Measurements from ENCODE around the gene COL15A1.

The COL15A1 gene

GRCh38 chr9:99040251-99040900 is 96.7 kb downstream of the COL15A1 start:
- no peak for DNase-seq (ENCODE audit: low read depth in 1 of 2, low spot score in 1 of 2)
- TF ChIP-seq SPI1 (IDR thresholded peaks at IDR 0.05; ENCODE audit: borderline replicate concordance, low read depth) = no peak
- TF ChIP-seq CTCF (IDR thresholded peaks at IDR 0.05; ENCODE audit: insufficient read depth, low read length) = no peak
- no peak for TF ChIP-seq POLR2AphosphoS5 (IDR thresholded peaks at IDR 0.05; ENCODE audit: low read depth)
- TF ChIP-seq GABPA (IDR thresholded peaks at IDR 0.05; ENCODE audit: low read depth) = no peak
- TF ChIP-seq, protein P1, sequence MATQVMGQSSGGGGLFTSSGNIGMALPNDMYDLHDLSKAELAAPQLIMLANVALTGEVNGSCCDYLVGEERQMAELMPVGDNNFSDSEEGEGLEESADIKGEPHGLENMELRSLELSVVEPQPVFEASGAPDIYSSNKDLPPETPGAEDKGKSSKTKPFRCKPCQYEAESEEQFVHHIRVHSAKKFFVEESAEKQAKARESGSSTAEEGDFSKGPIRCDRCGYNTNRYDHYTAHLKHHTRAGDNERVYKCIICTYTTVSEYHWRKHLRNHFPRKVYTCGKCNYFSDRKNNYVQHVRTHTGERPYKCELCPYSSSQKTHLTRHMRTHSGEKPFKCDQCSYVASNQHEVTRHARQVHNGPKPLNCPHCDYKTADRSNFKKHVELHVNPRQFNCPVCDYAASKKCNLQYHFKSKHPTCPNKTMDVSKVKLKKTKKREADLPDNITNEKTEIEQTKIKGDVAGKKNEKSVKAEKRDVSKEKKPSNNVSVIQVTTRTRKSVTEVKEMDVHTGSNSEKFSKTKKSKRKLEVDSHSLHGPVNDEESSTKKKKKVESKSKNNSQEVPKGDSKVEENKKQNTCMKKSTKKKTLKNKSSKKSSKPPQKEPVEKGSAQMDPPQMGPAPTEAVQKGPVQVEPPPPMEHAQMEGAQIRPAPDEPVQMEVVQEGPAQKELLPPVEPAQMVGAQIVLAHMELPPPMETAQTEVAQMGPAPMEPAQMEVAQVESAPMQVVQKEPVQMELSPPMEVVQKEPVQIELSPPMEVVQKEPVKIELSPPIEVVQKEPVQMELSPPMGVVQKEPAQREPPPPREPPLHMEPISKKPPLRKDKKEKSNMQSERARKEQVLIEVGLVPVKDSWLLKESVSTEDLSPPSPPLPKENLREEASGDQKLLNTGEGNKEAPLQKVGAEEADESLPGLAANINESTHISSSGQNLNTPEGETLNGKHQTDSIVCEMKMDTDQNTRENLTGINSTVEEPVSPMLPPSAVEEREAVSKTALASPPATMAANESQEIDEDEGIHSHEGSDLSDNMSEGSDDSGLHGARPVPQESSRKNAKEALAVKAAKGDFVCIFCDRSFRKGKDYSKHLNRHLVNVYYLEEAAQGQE (IDR thresholded peaks at IDR 0.05; ENCODE audit: insufficient replicate concordance, low read depth) = no peak
- Histone ChIP-seq H3K4me3 (replicated peaks; ENCODE audit: insufficient read depth, low read length) (no peak overlapping the region), H3K27me3 (ENCODE audit: insufficient read depth, poor library complexity, severe bottlenecking) (no peaks in the 10 kb centered on the region), H3K27ac (replicated peaks) (peak overlapping the region; percentile 19; the same call in 1 of the 2 replicates)

- Histone ChIP-seq H3K4me3 (replicated peaks; ENCODE audit: insufficient read depth, low read length) (no peak overlapping the region), H3K27ac (replicated peaks) (peak overlapping the region; percentile 19; the same call in 1 of the 2 replicates), H3K27me3 (ENCODE audit: insufficient read depth, poor library complexity, severe bottlenecking) (no peaks in the 10 kb centered on the region)
- peak; percentile 40; the same call in 1 of the 2 replicates for TF ChIP-seq POLR2AphosphoS5 (IDR thresholded peaks at IDR 0.05; ENCODE audit: low read depth)
- TF ChIP-seq CTCF (IDR thresholded peaks at IDR 0.05; ENCODE audit: insufficient read depth, low read length) = no peak
- TF ChIP-seq, protein P1 (IDR thresholded peaks at IDR 0.05; ENCODE audit: insufficient replicate concordance, low read depth) = no peak
- DNase-seq (ENCODE audit: low read depth in 1 of 2, low spot score in 1 of 2) = peak; percentile 67 to 73
These were observed 97.3 kb downstream of the COL15A1 start for GRCh38 chr9:99040911-99041582.

GRCh38 chr9:99041618-99042017 is 97.9 kb downstream of the COL15A1 start:
- no peak for TF ChIP-seq CTCF (IDR thresholded peaks at IDR 0.05; ENCODE audit: insufficient read depth, low read length)
- no peak for TF ChIP-seq POLR2AphosphoS5 (IDR thresholded peaks at IDR 0.05; ENCODE audit: low read depth)
- TF ChIP-seq GABPA (IDR thresholded peaks at IDR 0.05; ENCODE audit: low read depth) = no peak
- TF ChIP-seq, protein P1 (IDR thresholded peaks at IDR 0.05; ENCODE audit: insufficient replicate concordance, low read depth) = no peak
- TF ChIP-seq SPI1 (IDR thresholded peaks at IDR 0.05; ENCODE audit: borderline replicate concordance, low read depth) = no peak
- H3K27ac ChIP-seq (replicated peaks) = no peak overlapping the region
- no peak for DNase-seq (ENCODE audit: low read depth in 1 of 2, low spot score in 1 of 2)
- H3K27me3 ChIP-seq (ENCODE audit: insufficient read depth, poor library complexity, severe bottlenecking) = no peaks in the 10 kb centered on the region
- H3K4me3 ChIP-seq (replicated peaks; ENCODE audit: insufficient read depth, low read length) = no peak overlapping the region
